HL-60 (cell line): ENCODE data around the gene ZNF792.

ENCODE experiments used
- POLR2AphosphoS5 ChIP-seq: IDR thresholded peaks from 2 replicates; pipeline ENCODE4 v1.6.1; 2012; ENCODE audit warnings: low read depth
- SPI1 ChIP-seq: IDR thresholded peaks from 2 replicates; pipeline ENCODE4 v1.6.1; 2012; ENCODE audit warnings: low read depth, mild to moderate bottlenecking, borderline replicate concordance
- TF ChIP-seq, protein P1 (sequence below): IDR thresholded peaks from one replicate; pipeline ENCODE4 v1.5.1; 2011; ENCODE audit warnings: low read length, control low read depth, inconsistent platforms; ENCODE audit not compliant: insufficient read depth

DNA sequence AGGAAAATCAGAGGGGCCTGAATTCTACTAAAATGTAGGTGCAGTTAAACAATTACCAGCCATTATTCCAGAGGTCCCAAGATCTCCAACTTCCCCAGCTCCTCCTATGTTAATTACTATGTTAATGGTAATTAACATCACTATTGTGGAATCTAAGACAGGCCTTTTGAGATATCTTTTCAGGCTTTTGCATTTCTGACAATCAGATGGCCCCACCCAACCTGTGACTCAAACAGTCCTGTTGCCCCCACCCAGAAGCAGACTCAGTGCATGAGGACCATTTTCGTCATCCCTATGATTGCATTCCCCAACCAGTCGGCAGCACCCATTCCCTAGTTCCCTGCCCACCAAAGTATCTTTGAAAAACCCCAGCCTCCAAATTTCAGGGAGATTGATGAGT is 45.8 kb downstream of the ZNF792 start:
- TF ChIP-seq, protein P1, sequence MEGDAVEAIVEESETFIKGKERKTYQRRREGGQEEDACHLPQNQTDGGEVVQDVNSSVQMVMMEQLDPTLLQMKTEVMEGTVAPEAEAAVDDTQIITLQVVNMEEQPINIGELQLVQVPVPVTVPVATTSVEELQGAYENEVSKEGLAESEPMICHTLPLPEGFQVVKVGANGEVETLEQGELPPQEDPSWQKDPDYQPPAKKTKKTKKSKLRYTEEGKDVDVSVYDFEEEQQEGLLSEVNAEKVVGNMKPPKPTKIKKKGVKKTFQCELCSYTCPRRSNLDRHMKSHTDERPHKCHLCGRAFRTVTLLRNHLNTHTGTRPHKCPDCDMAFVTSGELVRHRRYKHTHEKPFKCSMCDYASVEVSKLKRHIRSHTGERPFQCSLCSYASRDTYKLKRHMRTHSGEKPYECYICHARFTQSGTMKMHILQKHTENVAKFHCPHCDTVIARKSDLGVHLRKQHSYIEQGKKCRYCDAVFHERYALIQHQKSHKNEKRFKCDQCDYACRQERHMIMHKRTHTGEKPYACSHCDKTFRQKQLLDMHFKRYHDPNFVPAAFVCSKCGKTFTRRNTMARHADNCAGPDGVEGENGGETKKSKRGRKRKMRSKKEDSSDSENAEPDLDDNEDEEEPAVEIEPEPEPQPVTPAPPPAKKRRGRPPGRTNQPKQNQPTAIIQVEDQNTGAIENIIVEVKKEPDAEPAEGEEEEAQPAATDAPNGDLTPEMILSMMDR: no peak
- TF ChIP-seq SPI1 (no peak), POLR2AphosphoS5 (no peak)
